SK-MEL-5 (cell line): ENCODE measurements around the gene PRRG2. TPM values are rescaled to one million over a fixed set of nuclear protein-coding genes. Genes with fewer than 3 reads are reported as not detected.
A peak's percentile ranks its signal among the peaks of the same experiment; 100 is the strongest.
"Not testable (repeated sequence)": the region's sequence is repeated elsewhere in the genome, so short reads cannot be mapped to it uniquely, and the experiment has no call there.

Experiments used
- DNase-seq: peaks from one replicate; pipeline ENCODE4 v3.0.0-alpha.2; 2016; ENCODE audit warnings: low read depth, low spot score
- in situ Hi-C: cut with HindIII; loops from 2 replicates; pipeline ENCODE4 v1.10.0; 2016; ENCODE audit warnings: low sequenced_read_pairs, high pct_unique_total_duplicates, low pct_unique_long_range_greater_than_20kb
- total RNA-seq: library from RNA; depleted of rRNA; stranded (reverse); fragments of >200 nt; shearing (Covaris generic); gene quantifications from 2 replicates; pipeline ENCODE4 v1.2.3, GENCODE V29; 2014

PRRG2 gene
- total RNA-seq, 1 experiment from 2014 or later, result 6.8 TPM

- in situ Hi-C loops, result no loop called here
- DNase-seq, result no peak
Observed at GRCh38 chr19:49594993-49595818, 14.1 kb downstream of the PRRG2 start.

DNA sequence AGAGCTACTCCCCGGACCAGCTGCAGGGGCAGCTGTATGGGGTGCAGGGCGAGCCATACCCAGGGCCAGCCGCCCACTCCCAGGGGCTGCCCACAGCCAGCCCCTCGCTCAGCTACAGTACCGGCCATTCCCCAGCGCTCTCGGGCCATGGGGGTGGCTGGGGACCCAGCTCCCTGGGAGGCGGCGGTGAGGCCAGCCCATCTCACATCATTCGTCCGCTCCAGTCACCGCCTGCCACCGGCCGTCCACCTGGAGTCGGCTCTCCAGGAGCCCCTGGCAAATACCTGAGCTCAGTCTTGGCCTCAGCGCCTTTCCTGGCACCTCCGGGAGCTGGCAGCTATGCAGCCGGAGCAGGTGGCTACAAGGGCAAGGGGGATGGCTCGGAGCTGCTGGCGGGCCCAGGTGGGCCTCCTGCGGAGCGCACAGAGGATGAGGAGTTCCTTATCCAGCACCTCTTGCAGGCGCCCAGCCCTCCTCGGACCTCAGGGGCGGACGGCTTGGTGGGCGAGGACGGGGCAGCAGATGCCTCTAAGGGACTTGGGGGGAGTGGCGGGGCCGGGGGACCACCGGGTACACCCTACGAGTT is 14.8 kb downstream of the PRRG2 start:
- in situ Hi-C loops, result no loop called here
- DNase-seq, result no peak

GRCh38 chr19:49596407-49596806 is 15.3 kb downstream of the PRRG2 start:
- no peak for DNase-seq
- in situ Hi-C loops, result no loop called here

DNA sequence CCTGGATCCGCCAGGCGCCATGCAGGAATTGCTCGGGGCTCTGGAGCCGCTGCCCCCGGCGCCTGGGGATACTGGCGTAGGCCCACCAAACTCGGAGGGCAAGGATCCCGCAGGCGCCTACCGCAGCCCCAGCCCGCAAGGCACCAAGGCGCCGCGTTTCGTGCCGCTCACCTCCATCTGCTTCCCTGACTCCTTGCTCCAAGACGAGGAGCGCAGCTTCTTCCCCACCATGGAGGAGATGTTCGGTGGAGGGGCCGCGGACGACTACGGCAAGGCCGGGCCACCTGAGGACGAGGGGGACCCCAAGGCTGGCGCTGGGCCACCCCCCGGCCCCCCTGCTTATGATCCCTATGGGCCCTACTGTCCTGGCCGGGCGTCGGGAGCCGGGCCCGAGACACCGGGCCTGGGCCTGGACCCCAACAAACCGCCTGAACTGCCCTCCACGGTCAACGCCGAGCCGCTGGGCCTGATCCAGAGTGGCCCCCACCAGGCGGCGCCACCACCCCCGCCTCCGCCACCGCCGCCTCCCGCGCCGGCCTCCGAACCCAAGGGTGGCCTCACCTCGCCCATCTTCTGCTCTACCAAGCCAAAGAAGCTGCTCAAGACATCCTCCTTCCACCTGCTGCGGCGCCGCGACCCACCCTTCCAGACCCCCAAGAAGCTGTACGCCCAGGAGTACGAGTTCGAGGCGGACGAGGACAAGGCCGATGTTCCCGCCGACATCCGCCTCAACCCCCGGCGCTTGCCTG is 16.0 kb downstream of the PRRG2 start:
- DNase-seq, result no peak

GRCh38 chr19:49597703-49597974 is 16.5 kb downstream of the PRRG2 start:
- in situ Hi-C loops, result no loop called here
- no peak for DNase-seq

More for the DNA sequence above, 16.0 kb downstream of the PRRG2 start:
- in situ Hi-C loops, result no loop called here

- in situ Hi-C loops, result no loop called here
- DNase-seq, result no peak
Observed at GRCh38 chr19:49599378-49600295, 18.5 kb downstream of the PRRG2 start.

GRCh38 chr19:49601482-49602038 is 20.4 kb downstream of the PRRG2 start:
- in situ Hi-C loops, result no loop called here
- DNase-seq, result no peak

- in situ Hi-C loops, result no loop called here
Observed at GRCh38 chr19:49602806-49603205, 21.7 kb downstream of the PRRG2 start.

DNA sequence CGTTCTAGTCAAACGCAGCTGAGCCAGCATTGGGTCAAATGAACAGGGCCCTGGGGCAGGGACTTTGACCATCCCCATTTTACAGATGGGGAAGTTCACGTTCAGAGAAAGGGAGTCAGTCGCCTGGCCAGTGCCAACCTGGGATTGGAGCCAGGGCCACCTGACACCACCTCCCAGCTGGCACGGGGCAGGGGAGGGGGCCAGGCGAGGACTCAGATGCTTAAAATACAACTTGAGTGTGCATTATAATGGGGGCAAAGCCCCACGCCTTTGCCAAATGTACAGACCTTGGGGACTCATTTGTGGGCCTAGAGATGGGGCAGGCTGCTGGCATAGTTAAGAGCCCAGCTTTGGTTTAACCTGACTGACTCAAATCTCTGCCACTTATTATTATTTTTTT is 24.5 kb downstream of the PRRG2 start:
- no peak for DNase-seq
- in situ Hi-C loops, result no loop called here

More at GRCh38 chr19:49602806-49603205, 21.7 kb downstream of the PRRG2 start:
- DNase-seq, result no peak

GRCh38 chr19:49609499-49610092 is 28.5 kb downstream of the PRRG2 start:
- no peak for DNase-seq
- in situ Hi-C loops, result no loop called here

DNA sequence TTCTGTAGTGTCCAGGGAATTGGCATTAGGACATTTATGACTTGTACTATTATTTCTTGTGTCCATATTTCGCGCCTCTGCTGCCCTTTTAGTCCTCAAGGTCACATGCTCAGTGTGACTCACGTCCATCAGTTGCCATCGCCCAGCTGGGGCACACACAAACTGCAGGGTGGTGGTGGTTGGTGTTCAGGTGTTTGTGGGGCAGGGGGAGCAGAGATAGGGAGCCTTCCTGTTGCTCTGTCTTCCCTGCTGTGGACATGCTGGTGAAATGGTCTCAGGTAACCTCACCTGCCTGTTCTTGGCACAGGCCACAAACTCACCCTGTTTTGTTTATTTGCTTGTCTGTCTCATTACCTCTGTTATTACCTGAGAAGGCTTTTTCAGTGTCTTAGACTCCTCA is 32.3 kb downstream of the PRRG2 start:
- peak; percentile 26 for DNase-seq
- in situ Hi-C loops, result no loop called here

- in situ Hi-C loops, result no loop called here
- DNase-seq, result no peak
Observed at GRCh38 chr19:49614096-49614833, 33.1 kb downstream of the PRRG2 start.

DNA sequence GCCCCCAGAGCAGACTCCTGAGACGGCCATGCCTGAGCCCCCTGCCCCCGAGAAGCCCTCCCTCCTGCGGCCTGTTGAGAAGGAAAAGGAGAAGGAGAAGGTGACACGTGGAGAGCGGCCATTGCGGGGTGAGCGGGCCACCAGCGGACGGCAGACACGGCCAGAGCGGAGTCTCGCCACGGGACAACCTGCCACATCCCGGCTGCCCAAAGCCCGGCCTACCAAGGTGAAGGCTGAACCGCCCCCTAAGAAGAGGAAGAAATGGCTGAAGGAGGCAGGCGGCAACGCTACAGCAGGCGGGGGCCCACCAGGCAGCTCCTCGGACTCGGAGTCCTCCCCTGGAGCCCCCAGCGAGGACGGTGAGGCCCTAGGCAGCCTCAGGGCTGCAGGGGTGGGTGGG is 34.7 kb downstream of the PRRG2 start:
- DNase-seq, result no peak
- in situ Hi-C loops, result no loop called here

DNA sequence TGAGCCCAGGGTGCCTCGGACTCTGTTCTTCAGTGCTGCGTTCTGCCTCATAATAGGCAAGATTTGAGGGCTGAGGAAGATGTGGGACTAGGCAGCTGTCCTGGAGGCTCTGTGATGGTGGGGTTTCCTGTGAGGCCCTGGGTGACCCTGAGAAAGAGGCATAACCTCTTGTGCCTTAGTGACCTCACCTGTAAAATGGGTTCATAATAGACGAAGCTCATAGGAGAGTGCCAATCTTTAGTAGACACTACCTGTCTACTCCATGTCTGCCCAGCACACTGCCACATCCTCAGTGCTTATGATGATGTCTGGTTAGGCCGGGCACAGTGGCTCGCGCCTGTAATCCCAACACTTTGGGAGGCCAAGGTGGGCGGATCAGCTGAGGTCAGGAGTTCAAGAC is 35.4 kb downstream of the PRRG2 start:
- in situ Hi-C loops, result no loop called here

GRCh38 chr19:49616945-49617344 is 35.8 kb downstream of the PRRG2 start:
- in situ Hi-C loops, result no loop called here
- DNase-seq, result no peak

More for the DNA sequence above, 35.4 kb downstream of the PRRG2 start:
- no peak for DNase-seq

- DNase-seq, in situ Hi-C loops: not testable (repeated sequence)
Observed at GRCh38 chr19:49617860-49618259, 36.7 kb downstream of the PRRG2 start.
